Adrenal gland (tissue), 5 donors: ENCODE data around the gene BRF1.

ENCODE experiments used
- POLR2A ChIP-seq, 2 donors: fragments of 450-650 bp; IDR thresholded peaks; one replicate each; pipeline ENCODE4 v1.6.1; 2017; ENCODE audit warnings: antibody characterized with exemption in 2 of 2, mild to moderate bottlenecking in 2 of 2, moderate library complexity in 1 of 2
- TF ChIP-seq, protein P1 (sequence below), 6 experiments: fragments of 450-650 bp in 4 of 6; fragments of 200-600 bp in 2 of 6; sonication (generic) in 1 of 6; IDR thresholded peaks; 1 replicate in 5 of 6; 2 replicates in 1 of 6; pipeline versions ENCODE4 v1.5.1 to v1.8.0; 2016 to 2021; ENCODE audit warnings: antibody characterized with exemption in 6 of 6, mild to moderate bottlenecking in 2 of 6, moderate library complexity in 1 of 6
- donor health status: DM: no; HTN: no; CAD: no.

DNA sequence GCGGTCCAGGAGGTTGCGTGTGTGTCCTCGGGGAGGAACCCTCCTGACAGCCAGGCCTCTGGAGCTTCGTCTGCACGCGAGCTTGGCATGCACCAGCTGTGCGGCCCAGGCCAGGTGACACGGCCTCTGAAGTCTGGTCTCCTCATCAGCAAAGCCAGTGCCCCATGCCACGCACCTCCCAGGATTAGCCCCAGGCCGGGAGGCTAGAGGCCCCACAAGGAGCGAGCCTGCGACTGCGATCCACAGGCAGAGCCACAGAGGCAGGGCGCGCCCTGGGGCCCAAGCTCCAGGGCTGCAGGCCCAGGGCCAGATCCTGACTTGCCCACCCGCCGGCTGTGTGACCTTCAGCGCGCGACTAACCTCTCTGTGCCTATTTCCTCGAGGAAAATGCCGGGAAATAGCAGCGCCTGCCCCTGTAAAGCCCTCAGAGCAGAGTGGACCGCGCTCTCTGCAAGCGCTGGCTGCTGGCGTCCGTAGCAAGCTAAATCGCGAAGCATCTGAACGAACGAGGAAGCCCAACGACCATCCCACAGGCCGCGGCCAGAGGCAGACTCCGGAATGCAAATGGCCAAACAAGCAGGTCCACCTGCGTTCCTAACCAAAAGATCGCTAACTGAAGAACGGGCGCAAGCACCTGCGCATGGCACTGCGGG is 53.0 kb downstream of the BRF1 start:
- no peak for TF ChIP-seq POLR2A (IDR thresholded peaks at IDR 0.05)
- TF ChIP-seq, protein P1, sequence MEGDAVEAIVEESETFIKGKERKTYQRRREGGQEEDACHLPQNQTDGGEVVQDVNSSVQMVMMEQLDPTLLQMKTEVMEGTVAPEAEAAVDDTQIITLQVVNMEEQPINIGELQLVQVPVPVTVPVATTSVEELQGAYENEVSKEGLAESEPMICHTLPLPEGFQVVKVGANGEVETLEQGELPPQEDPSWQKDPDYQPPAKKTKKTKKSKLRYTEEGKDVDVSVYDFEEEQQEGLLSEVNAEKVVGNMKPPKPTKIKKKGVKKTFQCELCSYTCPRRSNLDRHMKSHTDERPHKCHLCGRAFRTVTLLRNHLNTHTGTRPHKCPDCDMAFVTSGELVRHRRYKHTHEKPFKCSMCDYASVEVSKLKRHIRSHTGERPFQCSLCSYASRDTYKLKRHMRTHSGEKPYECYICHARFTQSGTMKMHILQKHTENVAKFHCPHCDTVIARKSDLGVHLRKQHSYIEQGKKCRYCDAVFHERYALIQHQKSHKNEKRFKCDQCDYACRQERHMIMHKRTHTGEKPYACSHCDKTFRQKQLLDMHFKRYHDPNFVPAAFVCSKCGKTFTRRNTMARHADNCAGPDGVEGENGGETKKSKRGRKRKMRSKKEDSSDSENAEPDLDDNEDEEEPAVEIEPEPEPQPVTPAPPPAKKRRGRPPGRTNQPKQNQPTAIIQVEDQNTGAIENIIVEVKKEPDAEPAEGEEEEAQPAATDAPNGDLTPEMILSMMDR (IDR thresholded peaks at IDR 0.05), result peak in 1 of 6 experiments; percentile 5
